ENCODE measurements around the gene PDLIM1.
A peak's percentile ranks its signal among the peaks of the same experiment; 100 is the strongest.

The PDLIM1 gene

DNA sequence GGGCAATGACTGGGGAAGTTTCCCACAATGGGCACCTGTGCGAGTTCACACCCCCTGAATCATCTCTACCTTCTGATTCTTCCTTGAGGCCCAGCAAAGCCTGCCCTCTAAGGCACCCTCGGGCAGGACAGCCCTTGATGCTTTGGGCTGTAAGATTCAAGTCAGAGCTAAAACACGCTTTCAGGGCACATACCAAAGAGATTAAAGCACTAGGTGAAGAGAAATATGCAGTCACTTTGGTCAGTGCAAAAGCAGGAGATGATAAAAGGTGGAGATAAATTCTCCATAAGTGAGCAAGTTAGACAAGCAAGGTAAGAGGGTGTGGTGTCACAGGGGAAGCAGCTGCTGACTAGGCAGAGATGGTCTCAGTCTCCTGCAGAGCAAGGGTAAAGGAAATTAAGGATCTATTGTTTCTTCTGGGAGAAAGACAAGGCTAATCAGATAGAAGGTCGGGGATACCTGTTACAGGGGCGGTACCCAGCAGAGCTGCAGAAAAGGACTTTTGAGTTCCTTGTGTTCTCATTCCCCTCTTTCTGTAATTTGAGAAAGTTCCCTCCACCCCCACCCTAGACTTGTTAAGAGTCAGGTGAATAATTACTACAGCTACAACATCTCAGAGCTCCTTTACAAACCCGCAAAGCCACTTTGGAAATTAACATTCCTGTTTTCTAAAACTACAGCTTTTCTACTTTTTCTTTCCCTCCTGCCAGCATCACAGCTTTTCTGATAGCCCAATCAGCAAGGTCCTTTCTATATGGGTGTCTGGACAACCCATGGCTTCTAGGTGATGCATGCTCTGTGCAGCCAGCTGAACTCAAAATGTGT is 26.4 kb downstream of the PDLIM1 start:
- DNase-seq (ENCODE audit: low read depth in 2 of 2), result no peak

DNA sequence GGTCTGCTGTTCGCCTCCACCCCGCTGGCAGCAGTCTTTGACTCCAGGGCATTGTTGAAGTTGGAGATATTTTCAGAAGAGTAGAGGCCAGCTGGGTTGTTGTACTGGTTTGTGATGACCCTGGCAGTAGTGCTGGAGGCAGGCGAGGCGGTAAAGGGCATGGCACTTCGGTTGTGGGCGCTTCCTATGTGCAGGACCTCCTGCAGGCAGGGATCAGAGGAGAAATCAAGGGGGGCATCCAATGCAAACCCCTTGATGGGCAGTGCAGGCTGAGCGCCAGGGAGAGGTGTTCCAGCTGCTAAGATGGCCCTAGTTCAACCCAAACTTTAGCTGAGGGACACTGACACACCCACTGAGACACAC is 27.0 kb downstream of the PDLIM1 start:
- DNase-seq (ENCODE audit: low read depth in 2 of 2), result no peak

DNA sequence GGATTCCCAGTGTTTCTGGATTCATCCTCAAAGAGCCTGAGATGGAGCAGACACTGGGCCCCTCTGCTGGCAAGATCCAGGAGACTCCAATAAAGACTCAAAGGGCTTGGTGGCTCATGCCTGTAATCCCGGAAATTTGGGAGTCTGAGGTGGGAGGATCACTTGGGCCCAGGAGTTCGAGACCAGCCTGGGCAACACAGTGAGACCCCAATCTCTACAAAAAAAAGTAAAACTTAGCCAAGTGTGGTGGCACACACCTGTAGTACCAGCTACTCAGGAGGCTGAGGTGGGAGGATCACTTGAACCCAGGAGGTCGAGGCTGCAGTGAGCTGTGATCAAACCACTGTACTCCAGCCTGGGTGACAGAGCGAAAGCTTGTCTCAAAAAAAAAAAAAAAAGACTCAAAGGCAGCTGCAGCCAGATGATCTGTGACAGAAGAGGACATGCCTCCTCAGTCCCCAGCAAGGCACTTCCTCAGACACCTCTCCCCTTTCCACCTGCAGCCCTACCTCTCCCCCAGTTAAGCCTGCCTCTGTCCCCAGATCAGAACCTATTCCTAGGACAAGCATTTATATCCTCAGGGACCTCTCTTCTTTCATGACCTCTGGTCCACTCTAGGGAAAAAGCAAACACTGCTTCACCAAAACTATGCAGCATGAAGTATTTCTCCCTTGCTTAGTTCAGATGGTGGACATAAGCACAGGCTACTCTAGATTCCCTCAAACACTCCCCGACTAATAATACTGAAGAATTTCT is 27.9 kb downstream of the PDLIM1 start:
- no peak for DNase-seq (ENCODE audit: low read depth in 2 of 2)

DNA sequence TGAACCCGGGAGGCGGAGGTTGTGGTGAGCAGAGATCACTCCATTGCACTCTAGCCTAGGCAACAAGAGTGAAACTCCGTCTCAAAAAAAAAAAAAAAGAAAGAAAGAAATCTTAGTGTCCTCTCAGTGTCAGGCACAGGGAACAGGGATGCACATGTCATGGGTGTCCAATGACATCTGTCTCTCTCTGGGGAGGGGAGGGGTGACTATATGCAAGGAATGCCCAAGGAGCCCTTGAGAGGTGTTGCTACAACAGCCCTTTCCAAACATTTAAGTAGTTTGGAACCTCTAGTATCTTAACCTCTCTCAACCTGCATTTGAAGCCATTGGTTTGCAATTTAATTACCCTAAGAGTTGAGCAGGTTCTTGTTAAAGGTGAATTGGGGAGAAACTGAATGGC is 28.9 kb downstream of the PDLIM1 start:
- DNase-seq (ENCODE audit: low read depth in 2 of 2), result no peak

DNA sequence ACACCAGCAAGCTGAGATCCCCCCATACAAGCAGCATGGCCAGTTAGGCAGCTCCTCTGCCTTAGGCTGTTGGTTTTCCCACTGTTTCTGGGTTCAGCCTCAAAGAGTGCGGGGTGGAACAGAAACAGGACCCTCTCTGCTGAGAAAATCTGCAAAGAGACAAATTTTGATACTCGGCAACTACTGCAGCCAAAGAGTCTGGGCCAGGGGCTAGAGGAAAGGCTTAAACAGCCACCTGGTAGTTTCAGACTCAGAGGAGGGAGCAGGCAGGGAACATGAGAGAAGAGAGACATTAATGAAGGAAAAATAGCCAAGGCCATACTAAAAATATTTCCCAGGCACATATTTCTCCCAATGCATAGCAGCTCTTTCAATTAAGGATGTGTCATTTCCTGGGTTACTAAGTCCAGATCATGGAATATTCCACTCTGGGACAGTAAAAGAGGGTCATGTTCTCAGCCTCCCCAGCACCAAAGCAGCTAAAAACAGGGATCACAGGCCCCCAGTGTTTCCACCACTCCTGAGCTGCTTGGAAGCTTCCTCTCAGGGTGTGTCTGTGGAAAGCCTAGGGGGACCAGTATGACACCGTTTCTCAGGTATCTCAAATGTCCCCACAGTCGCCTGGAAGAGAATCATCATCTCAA is 29.8 kb downstream of the PDLIM1 start:
- DNase-seq (ENCODE audit: low read depth in 2 of 2), result no peak

DNA sequence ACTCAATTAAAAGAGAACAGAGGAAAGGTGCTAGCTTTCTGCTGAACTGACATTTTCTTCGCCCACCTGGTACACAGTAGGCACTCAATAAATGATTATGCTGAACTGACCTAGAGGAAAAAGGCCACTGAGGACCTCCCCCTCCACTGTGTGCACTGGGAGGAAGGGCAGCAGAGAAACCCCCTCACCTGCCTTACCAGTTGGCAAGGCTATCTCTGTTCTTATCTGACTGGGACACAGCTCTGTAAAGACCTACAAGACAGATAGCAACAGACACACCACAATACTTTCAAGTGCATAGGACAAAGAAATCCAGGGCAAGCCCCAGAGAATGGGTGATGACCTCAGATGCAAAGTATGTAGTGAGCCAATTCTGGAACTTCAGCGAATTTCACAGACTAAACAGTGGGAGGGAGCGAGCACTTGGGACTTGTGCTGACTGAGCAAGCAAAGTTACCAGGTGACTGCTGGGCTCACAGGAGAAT is 30.4 kb downstream of the PDLIM1 start:
- DNase-seq (ENCODE audit: low read depth in 2 of 2), result no peak

DNA sequence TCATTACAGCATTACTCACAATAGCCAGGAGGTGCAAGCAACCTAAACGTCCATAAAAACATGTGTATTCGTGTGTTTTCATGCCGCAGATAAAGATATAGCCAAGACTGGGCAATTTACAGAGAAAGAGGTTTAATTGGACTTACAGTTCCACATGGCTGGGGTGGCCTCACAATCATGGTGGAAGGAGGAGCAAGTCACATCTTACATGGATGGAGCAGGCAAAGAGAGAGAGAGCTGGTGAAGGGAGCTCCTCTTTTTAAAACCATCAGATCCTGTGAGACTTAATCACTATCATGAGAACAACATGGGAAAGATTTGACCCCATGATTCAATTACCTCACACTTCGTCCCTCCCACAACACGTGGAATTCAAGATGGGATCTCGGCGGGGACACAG is 33.0 kb downstream of the PDLIM1 start:
- DNase-seq (ENCODE audit: low read depth in 2 of 2), result no peak

DNA sequence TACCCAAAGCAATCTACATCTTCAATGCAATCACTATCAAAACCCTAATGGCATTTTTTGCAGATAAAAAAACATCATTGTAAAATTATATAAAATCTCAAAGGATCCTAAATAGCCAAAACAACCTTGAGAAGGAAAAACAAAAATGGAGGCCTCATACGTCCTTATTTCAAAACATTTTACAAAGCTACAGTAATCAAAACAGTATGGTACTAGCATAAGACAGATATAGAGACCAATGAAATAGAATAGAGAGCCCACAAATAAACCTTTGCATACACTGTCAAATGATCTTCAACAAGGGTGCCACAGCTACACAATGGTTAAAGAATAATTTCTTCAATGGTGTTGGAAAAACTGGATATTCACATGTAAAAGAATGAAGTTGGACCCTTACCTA is 34.5 kb downstream of the PDLIM1 start:
- DNase-seq (ENCODE audit: low read depth in 2 of 2), result no peak

DNA sequence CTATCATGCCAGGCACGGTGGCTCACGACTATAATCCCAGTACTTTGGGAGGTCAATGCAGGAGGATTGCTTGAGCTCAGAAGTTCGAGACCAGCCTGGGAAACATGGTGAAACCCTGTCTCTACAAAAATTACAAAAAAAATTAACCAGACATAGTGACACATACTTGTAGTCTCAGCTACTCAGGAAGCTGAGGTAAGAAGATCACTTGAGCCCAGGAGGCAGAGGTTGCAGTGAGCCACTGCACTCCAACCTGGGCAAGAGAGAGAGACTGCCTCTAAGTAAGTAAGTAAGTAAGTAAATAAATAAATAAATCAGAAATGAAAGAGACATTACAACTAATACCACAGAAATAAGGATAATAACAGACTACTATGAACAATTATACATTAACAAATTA is 36.2 kb downstream of the PDLIM1 start:
- no peak for DNase-seq (ENCODE audit: low read depth in 2 of 2)

DNA sequence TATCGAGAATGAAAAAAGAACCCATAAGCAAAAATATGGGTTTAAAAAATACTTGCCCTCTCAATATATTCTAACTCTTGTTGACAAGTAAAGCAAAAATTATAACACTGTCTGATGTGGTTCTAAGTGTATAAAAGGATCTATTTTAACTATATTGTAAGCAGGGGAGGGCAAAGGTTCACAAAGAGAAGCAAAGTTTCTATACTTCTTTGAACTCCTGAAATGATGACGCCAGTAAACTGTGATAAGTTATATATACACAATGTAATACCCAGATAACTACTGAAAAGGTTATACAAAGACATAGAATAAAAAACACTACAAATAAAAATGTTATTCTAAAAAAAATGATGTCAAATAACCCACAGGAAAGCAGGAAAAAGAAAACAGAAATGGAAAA is 37.1 kb downstream of the PDLIM1 start:
- DNase-seq (ENCODE audit: low read depth in 2 of 2), result no peak

DNA sequence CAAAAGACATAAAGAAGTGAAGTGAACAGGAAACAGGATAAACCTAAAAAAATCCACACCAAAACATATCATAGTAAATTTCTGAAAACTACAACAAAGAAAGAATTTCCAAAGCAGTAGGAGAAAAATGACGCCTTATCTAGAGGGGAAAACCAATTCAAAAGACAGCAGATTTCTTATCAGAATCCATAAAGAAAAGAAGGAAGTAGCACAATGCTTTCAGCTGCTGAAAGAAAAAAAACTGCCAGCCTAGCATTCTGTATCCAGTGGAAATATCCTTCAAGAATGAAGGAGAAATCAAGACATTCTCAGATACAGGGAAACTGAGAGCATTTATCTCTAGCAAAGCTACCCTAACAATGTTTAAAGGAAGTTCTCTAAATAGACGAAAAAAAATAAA is 37.8 kb downstream of the PDLIM1 start:
- DNase-seq (ENCODE audit: low read depth in 2 of 2), result no peak

DNA sequence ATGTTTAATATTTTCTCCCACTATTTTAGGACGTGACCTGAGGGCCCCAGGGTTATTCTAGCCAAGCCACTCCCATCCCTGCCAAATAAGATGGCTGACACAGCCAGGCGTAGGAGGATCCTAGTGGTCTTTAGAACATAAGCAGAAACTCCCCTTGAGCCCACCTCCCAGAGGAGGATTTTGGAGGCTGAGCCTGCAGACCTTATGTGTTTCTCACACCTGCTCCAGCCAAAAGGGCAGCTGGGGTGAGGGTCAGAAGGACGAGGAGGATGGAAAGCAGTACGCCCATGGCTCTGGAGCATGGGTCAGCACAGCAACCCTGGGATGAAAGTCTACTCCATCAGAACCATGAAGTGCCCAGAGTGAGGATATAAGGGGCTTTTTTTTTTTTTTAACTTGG is 39.9 kb downstream of the PDLIM1 start:
- no peak for DNase-seq (ENCODE audit: low read depth in 2 of 2)

DNA sequence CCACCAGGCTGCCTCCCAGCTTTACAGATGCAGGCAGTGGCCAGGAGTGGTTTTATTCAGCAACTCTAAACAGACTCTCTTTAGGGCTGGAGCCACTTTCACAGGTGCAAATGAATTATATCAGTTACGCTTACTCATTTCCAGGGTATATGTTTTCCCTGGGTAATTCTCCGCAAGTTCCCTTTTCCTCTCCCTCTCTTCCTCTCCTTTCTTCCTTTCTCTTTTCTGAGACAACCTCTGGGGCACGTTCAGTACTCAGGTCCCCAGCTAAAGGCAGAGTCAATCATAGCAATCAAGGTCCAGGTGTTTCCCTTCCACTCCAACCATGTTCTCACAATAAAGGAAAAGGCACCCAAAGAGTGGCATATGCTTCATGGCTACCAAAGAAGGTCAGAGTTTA is 41.3 kb downstream of the PDLIM1 start:
- no peak for DNase-seq (ENCODE audit: low read depth in 2 of 2)

DNA sequence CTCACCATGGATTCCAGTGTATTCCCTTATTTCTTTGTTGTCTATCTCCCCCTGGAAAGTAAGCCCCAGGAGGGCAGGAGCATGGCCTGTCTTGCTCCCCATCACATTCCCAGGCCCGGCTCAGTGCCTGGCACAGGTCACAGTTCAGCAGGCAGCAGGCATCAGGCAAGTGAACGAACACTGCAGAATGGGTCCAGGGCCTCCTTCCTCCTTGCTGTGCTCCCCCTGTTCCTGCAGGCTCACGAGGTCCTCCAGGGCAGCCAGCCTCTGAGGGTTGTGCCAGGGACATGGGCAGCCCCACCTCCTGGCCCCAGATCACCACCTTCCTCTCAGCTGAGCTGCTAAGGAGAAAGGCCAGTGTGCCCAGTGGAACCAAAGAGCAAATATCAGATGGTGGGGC is 41.8 kb downstream of the PDLIM1 start:
- DNase-seq (ENCODE audit: low read depth in 2 of 2), result no peak

DNA sequence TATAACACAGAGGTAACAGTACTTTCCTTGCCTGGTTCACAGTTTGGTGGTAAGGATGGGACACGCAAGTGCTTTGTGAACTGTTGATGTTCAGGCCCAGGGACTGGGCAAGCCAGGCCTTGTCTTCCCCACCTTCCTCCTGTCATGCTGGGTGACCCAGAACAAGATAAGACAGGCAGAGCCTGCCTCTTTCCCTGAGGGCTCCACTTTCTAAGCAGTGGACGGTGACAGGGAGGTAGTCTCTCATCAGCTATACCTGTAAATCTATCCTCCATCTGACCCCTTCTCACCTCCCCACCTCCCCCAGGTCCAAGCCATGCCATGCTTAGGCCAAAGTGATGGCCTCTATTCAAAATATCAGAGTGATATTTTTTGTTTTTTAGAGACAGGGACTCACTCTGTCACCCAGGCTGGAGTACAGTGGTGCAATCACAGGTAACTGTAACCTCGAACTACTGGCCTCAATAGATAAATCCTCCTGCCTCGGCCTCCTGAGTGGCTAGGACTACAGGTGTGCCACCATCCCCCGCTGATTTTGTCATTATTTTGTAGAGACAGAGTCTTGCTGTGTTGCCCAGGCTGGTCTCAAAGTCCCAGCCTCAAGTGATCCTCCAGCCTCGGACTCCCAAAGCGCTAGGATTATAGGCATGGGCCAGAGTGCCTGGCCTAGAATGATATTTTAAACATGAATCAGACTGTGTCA is 42.8 kb downstream of the PDLIM1 start:
- no peak for DNase-seq (ENCODE audit: low read depth in 2 of 2)

DNA sequence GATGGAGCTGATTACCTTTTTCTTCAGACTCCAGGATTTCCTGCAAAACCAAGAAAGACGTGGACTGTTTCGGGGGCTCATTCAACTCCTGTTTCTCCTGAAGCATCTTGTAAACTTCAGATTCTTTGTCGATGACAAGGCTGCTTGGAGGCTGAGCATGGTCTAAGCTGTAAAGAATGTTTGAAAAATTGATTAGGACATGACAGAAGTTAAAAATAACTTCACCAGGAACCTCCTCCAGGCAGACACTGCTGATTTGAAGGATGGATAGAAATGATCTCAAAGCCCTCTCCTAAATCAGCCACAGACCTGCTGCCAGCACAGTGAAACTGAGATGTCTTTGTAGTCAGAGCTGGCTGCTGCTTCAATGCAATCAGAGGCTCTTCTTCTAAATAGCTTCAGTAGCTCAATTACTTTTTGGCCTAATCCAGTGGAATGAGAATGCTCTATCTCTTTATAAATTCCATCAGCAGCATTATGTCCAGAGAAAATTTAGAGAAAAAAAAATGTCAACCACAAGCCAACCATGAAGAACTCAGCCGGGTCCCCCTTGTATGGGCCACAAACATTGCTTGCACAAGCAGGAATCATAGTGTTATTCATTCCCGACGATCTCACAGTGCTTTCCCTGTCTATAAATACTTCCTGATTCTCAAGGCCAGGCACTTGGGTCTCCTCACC is 43.5 kb downstream of the PDLIM1 start:
- DNase-seq (ENCODE audit: low read depth in 2 of 2), result no peak

DNA sequence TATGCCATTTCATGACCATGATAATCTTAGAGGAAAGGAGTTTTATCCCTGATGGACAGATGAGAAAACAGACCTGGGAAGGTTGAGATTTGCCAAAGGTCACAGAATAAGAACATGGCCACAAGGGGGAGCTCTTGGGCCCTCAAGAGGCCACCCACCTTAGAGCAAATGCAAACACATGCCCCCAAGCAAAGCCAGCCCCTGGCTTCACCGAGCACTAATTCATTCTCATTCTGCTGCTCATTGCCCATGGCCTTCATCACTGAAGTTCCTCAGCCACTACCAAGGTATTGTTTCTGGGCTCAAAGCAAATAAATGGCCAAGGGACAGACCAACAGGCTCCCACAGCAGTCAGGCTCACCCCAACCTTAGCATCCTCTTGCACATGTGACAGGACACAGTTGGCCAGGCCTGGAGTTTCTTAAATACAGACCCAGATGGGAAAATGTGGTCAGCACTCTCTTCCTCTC is 44.2 kb downstream of the PDLIM1 start:
- peak; percentile 40 to 45 for DNase-seq (ENCODE audit: low read depth in 2 of 2)

DNA sequence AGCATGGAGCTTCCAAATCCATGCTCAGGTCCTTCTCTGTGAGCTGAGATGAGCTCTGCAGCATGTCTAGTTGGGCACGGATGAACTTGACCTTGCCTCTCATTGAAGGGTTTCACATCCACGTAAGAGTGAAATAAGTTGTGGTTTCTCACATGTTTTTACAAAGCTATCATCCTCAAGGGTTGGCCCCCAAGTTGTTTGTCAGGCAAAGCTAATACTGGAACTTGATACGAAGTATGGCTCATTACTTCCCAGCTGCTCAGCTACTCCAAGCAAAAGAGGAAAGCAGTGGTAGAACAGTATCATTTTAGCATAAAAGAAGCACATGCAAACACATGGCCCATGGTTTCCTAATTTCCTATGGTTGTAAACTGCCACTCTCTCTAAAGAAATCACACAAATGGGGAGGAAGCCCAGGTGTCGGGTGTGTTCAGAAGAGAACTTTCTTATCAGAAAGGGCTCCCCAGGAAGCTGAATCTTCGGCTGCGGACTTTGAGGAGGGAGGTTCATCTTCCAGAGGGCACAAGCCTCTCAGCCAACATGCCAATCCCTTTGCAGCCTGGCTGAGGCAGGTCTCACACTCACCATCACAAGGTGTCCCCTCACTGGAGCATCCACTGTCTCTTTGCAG is 45.3 kb downstream of the PDLIM1 start:
- no peak for DNase-seq (ENCODE audit: low read depth in 2 of 2)

DNA sequence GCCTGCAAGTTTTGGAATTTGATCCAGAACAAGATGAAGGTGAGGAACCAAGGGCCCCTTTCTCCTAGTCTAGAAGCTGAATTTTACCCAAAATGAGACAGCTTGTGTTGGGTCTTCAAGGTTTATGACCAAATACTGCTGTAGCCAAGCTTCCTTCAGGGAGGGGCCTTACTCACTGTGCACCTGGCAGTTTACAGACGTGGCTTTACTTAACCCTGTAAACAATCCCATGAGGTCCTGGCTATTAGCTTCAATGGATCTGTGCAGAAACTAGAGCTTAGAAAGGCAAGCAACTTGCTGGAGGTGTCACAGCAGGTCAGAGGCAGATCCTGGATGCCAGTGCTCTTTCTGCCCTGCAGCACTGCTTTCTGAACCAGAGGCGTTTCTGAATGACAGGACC is 46.7 kb downstream of the PDLIM1 start:
- DNase-seq (ENCODE audit: low read depth in 2 of 2), result no peak

DNA sequence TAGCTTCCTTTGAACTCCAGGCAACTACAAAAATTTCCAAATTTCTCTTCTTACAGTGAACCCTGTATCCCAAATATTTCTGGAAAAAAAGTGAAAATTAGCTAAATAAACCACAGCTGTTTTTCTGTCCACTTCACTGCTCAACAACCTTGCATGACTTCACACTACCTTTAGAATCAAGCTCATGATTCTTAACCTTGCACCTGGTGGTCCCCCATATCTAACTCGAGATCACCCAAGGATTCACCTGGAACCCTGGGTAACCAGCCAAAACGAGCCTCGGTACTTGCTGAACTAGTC is 47.5 kb downstream of the PDLIM1 start:
- DNase-seq (ENCODE audit: low read depth in 2 of 2), result no peak

Data from activated CD4-positive, alpha-beta T cell treated with anti-CD3 and anti-CD28 coated beads for 24 hours (primary cell).